T-helper 1 cell treated with Interleukin-12 subunit alpha and Interleukin-12 subunit beta and Interleukin-4 antibody, amounts not matched to agents 30 μg/mL and 1 μg/mL, for 36 hours (primary cell): ENCODE data around the gene DISC1.
"Not testable (repeated sequence)": the region's sequence is repeated elsewhere in the genome, so short reads cannot be mapped to it uniquely, and the experiment has no call there.

Source experiments
- H3K27ac Mint-ChIP-seq: one replicate; pipeline ENCODE4 v1.8.0; 2021; ENCODE audit warnings: mild to moderate bottlenecking, mixed read lengths
- H3K27me3 Mint-ChIP-seq: one replicate; pipeline ENCODE4 v1.8.0; 2021; ENCODE audit warnings: low read depth, mixed read lengths
- H3K36me3 Mint-ChIP-seq: one replicate; pipeline ENCODE4 v1.8.0; 2021; ENCODE audit warnings: low read depth, mixed read lengths
- H3K4me1 Mint-ChIP-seq: one replicate; pipeline ENCODE4 v1.8.0; 2021; ENCODE audit warnings: low read depth, mixed read lengths
- H3K4me3 Mint-ChIP-seq: one replicate; pipeline ENCODE4 v1.8.0; 2021; ENCODE audit warnings: mild to moderate bottlenecking, moderate library complexity, mixed read lengths
- H3K9me3 Mint-ChIP-seq: one replicate; pipeline ENCODE4 v1.8.0; 2021; ENCODE audit warnings: mixed read lengths

The DISC1 gene

GRCh38 chr1:231618609-231619256 lies 7.9 kb upstream of the DISC1 start:
- peaks cover 18% of the 10 kb centered on the region for H3K4me1 Mint-ChIP-seq
- peaks cover 17% of the 10 kb centered on the region for H3K36me3 Mint-ChIP-seq
- H3K9me3 Mint-ChIP-seq, result peaks cover 26% of the 10 kb centered on the region
- no peak overlapping the region for H3K27ac Mint-ChIP-seq
- peaks cover 46% of the 10 kb centered on the region for H3K27me3 Mint-ChIP-seq
- H3K4me3 Mint-ChIP-seq, result no peak overlapping the region

DNA sequence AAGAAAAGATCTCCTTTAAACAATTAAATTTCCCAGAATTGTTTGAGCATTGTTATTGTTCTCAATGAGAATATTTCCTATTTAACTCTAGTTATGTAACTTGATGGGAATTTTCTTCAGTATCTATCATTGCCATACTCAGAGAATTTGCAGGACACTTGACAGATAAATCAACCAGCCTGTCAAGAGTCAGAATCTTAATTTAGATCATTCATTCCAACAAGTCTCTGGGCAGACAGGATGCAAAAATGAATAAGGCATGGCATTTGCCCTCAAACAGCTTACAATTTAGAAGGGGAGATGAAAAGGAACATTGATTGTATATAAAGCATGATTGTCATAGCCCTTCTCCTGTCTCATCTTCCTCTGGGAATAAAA lies 7.3 kb upstream of the DISC1 start:
- H3K4me1 Mint-ChIP-seq, result peaks cover 13% of the 10 kb centered on the region
- H3K36me3 Mint-ChIP-seq, result peaks cover 13% of the 10 kb centered on the region
- peaks cover 21% of the 10 kb centered on the region for H3K9me3 Mint-ChIP-seq
- H3K27me3 Mint-ChIP-seq, result peaks cover 49% of the 10 kb centered on the region
- H3K27ac Mint-ChIP-seq, result no peak overlapping the region
- H3K4me3 Mint-ChIP-seq, result no peak overlapping the region

- not testable (repeated sequence) for H3K4me3 Mint-ChIP-seq, H3K36me3 Mint-ChIP-seq, H3K27ac Mint-ChIP-seq, H3K9me3 Mint-ChIP-seq
- Mint-ChIP-seq H3K4me1 (peaks cover 23% of the 10 kb centered on the region), H3K27me3 (peaks cover 45% of the 10 kb centered on the region)
Observed at GRCh38 chr1:231625042-231625441, 1.5 kb upstream of the DISC1 start.

- Mint-ChIP-seq H3K27me3 (peaks cover 36% of the 10 kb centered on the region), H3K27ac (peak overlapping the region; percentile 82), H3K4me3 (peak overlapping the region; percentile 84), H3K9me3 (no peaks in the 10 kb centered on the region), H3K36me3 (peaks cover 4% of the 10 kb centered on the region), H3K4me1 (peaks cover 23% of the 10 kb centered on the region)
Observed at GRCh38 chr1:231625975-231626534, 535 bp upstream of the DISC1 start.

DNA sequence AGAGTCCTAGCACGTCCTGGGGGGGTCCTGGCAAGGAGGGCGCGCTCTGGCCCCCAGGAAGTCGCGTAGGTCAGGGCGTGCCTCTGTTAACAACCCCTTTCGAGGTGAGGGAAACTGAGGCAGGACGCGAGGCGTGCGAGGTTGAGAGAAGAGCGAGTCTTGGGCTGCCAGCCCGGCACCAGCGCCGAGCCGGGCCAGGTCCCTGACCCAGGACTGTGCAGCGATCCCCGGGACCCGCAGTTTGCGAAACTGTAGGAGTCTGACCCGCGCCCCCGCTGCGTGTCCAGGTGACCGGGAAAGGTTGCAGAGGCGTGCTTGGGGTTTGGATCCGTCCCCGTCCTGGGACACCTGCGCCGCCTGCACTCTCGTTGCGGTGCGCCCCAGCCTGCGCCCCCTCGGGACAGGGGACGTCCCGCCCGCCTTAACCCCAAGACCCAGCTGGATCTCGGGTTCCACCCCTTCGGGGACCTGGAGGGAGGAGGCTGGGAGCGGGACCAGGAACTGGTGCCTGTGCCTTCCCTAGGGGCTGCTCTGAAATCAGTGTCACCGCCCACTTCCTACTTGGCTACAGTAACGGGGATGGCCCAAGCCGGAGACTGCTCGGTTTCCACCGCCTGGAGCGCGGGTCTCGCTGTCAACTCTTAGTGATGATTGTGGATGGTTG lies 493 bp downstream of the DISC1 start:
- H3K4me3 Mint-ChIP-seq, result peak overlapping the region; percentile 81
- peaks cover 23% of the 10 kb centered on the region for H3K4me1 Mint-ChIP-seq
- H3K27me3 Mint-ChIP-seq, result peaks cover 28% of the 10 kb centered on the region
- peaks cover 4% of the 10 kb centered on the region for H3K36me3 Mint-ChIP-seq
- H3K9me3 Mint-ChIP-seq, result no peaks in the 10 kb centered on the region
- peak overlapping the region; percentile 76 for H3K27ac Mint-ChIP-seq

- no peaks in the 10 kb centered on the region for H3K9me3 Mint-ChIP-seq
- peaks cover 4% of the 10 kb centered on the region for H3K36me3 Mint-ChIP-seq
- H3K27me3 Mint-ChIP-seq, result peaks cover 18% of the 10 kb centered on the region
- peak overlapping the region; percentile 76 for H3K27ac Mint-ChIP-seq
- H3K4me3 Mint-ChIP-seq, result peak overlapping the region; percentile 81
- peaks cover 23% of the 10 kb centered on the region for H3K4me1 Mint-ChIP-seq
Observed at GRCh38 chr1:231628207-231628876, 1.8 kb downstream of the DISC1 start.

DNA sequence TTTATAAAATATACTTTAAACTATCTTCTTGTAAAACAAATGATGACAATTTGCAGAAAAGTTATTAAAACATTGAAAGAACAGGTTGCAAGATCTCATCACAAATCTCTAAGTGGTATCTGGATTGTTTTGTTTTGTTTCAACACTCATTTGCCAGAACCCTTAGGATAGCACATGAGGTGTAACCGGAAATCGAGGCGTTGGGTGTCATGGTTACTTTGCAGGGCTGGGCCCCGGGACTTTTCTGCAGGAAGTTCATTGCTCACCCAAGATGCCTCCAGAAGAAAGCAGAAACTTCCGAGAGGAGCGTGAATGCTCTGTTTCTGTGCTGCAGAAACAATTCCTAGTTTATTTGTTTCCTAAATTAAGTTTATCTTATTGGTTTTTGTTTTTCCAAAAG lies 2.5 kb downstream of the DISC1 start:
- Mint-ChIP-seq H3K9me3 (no peaks in the 10 kb centered on the region), H3K4me3 (peak overlapping the region; percentile 11), H3K27me3 (peaks cover 12% of the 10 kb centered on the region), H3K36me3 (peaks cover 4% of the 10 kb centered on the region), H3K4me1 (peaks cover 25% of the 10 kb centered on the region), H3K27ac (peak overlapping the region; percentile 12)

DNA sequence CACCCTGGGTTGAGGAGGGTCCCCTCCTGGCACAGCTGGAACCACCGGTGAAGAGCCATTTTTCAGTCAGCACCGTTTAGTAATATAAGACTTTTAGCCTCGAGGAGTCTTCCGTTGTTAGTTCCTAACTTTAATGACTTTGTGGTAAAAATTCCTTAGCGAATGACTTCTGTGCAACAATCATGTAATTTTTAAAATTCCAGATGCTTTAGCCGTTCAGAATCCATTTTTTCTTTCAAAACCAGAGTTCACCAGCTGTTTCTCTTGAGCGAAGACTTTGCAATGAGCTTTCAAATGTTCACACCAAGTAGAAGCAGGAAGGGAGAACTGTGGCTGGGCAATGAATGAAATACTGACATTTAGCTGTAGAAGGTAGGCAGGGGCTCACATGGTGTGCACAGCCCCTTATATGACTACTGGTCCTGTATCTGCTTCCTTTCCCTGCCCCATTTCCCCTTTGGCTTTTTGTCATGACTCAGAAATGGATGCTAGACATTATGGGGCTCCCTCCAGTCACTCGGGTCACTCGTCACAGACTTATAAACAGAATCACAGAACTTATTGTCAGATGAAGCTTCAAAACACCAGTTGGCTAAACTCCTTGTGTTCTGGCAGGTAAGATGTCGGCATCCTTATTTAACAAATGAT lies 4.1 kb downstream of the DISC1 start:
- no peak overlapping the region for H3K4me3 Mint-ChIP-seq
- H3K36me3 Mint-ChIP-seq, result no peaks in the 10 kb centered on the region
- no peak overlapping the region for H3K27ac Mint-ChIP-seq
- H3K27me3 Mint-ChIP-seq, result peaks cover 4% of the 10 kb centered on the region
- H3K4me1 Mint-ChIP-seq, result peaks cover 23% of the 10 kb centered on the region
- no peaks in the 10 kb centered on the region for H3K9me3 Mint-ChIP-seq

- H3K27me3 Mint-ChIP-seq, result no peaks in the 10 kb centered on the region
- peaks cover 16% of the 10 kb centered on the region for H3K4me1 Mint-ChIP-seq
- H3K9me3 Mint-ChIP-seq, result no peaks in the 10 kb centered on the region
- peaks cover 1% of the 10 kb centered on the region for H3K36me3 Mint-ChIP-seq
- H3K4me3 Mint-ChIP-seq, result no peak overlapping the region
- no peak overlapping the region for H3K27ac Mint-ChIP-seq
Observed at GRCh38 chr1:231631717-231632116, 5.1 kb downstream of the DISC1 start.

DNA sequence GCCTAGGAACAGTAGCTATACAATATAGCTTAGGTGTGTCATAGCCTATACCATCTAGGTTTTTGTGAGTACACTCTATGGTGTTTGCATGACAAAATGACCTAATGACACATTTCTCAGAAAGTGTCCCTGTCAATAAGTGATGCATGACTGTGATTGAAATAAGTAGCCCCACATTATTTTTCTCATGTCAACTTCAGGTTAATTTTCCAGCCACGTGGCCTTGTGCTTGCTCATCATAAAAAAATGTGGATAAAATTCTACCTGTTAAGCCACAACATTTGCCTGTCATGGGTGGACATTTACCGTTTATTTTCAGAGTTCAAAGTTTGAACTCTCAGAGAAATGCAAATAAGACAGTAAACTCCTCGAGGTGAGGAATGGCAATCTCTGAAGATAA lies 5.5 kb downstream of the DISC1 start:
- H3K27me3 Mint-ChIP-seq, result no peaks in the 10 kb centered on the region
- no peak overlapping the region for H3K4me3 Mint-ChIP-seq
- peaks cover 4% of the 10 kb centered on the region for H3K36me3 Mint-ChIP-seq
- peaks cover 16% of the 10 kb centered on the region for H3K4me1 Mint-ChIP-seq
- no peaks in the 10 kb centered on the region for H3K9me3 Mint-ChIP-seq
- H3K27ac Mint-ChIP-seq, result no peak overlapping the region

DNA sequence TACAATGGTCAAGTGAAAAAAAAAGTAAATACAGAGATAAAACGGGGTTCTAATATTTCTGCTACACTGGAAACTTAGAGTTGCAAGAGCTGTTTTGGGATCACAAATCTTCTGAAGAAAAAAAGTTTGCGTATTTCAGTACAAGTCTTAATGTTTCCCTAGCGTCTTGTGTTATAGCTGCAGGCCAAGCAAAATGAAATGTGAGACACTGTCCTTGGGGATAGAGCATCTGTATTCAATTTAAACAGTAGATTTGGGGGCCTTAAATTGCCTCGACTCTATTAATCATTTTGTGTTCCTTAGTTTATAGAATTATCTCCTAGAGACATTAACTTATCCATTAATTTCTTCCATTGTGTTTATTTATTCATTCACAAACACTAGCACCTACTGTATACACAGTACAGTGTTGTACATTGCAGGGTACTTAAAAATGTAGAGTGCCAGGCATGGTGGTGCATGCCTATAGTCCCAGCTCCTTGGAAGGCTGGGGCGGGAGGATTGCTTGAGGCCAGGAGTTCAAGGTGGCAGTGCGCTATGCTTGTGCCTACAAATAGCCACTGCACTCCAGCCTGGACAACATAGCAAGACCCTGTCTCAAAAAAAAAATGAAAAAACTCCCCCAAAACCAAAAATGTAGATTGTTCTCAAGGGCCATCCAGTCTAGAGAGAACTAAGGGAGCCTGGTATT lies 7.9 kb downstream of the DISC1 start:
- peaks cover 4% of the 10 kb centered on the region for H3K4me1 Mint-ChIP-seq
- no peaks in the 10 kb centered on the region for H3K9me3 Mint-ChIP-seq
- H3K27me3 Mint-ChIP-seq, result no peaks in the 10 kb centered on the region
- H3K4me3 Mint-ChIP-seq, result no peak overlapping the region
- H3K27ac Mint-ChIP-seq, result no peak overlapping the region
- peaks cover 10% of the 10 kb centered on the region for H3K36me3 Mint-ChIP-seq

- Mint-ChIP-seq H3K4me3 (no peak overlapping the region), H3K27me3 (no peaks in the 10 kb centered on the region), H3K9me3 (no peaks in the 10 kb centered on the region), H3K27ac (no peak overlapping the region), H3K4me1 (peaks cover 4% of the 10 kb centered on the region), H3K36me3 (peaks cover 14% of the 10 kb centered on the region)
Observed at GRCh38 chr1:231636157-231636556, 9.6 kb downstream of the DISC1 start.

GRCh38 chr1:231636922-231637321 lies 10.3 kb downstream of the DISC1 start:
- H3K4me1 Mint-ChIP-seq, H3K9me3 Mint-ChIP-seq, H3K27ac Mint-ChIP-seq, H3K4me3 Mint-ChIP-seq, H3K27me3 Mint-ChIP-seq: not testable (repeated sequence)
- H3K36me3 Mint-ChIP-seq, result peaks cover 15% of the 10 kb centered on the region

DNA sequence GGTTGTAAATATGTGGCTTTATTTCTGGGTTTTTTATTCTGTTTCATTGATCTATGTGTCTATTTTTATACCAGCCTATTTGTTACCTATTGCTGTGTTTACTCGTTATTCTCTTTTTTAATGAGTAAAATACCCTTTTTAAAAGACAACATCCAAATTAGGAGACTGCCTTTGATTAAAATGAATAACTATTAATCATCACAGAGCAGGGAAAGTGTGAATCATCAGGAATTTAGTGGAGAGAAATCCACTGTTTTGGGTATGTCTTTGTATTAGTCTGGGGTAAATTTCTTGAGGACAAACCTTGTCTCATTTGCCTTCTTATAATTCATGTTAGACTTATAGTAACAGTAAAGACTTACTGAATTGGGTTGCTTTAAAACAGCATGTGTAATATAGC lies 12.1 kb downstream of the DISC1 start:
- H3K4me3 Mint-ChIP-seq, result no peak overlapping the region
- H3K4me1 Mint-ChIP-seq, result peaks cover 4% of the 10 kb centered on the region
- no peak overlapping the region for H3K27ac Mint-ChIP-seq
- no peaks in the 10 kb centered on the region for H3K9me3 Mint-ChIP-seq
- H3K27me3 Mint-ChIP-seq, result no peaks in the 10 kb centered on the region
- peaks cover 15% of the 10 kb centered on the region for H3K36me3 Mint-ChIP-seq
